NCI-H446 (cell line): ENCODE measurements around the gene S100A13.
"Not testable (repeated sequence)": the region's sequence is repeated elsewhere in the genome, so short reads cannot be mapped to it uniquely, and the experiment has no call there.

Experiments used
- DNase-seq, 2 experiments: peaks; one replicate each; lab custom pipeline; 2025; lab: John Stamatoyannopoulos, UW

Gene S100A13

DNA sequence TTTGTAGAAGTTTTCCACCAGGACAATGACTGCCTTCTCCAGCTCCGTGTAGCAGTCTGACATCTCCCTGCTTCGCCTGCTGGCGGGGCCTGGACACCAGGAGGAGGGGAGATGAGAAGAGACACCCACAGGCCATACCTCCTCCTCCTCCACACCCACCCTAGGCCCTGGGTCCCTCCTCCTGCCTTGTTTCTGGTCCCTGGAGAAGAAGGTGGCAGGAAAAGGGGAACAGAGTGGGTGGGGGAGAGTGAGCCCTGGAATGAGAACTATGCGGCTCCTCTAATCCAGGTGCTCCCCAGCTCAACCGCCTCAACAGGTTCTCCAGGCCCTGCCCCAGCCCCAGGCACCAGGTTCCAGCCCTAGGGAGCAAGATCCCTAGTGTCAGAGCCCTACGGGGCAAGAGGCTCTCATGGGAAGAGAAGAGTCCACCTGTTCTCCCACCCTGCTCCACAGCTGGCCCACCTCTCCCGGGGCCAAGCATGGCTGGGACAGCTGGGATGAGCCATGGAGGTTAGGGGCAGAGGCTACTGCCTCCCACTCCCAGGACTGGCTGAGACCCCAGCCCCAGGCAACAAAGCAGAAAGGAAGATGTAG is 19.1 kb downstream of the S100A13 start:
- no peak for DNase-seq

DNA sequence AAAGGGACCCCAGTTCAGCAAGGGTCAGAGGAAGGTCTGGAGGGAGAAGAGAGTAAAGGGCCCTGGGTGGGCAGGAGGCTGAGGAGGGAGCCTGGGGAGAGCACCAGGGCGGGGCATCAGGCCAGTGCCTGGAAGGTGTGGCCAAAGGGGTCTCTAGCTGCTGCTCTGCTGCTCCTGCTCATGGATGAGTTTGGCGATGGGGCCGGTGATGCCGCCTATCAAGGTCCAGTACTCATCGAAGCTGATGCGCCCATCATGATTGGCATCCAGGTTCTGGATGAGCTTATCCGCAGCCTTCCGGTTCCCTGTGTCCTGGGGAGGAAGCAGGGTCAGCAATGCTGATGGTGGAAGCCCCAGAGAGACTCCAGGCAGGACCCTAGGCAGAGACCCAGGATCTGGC is 19.9 kb downstream of the S100A13 start:
- DNase-seq: no peak

- DNase-seq: no peak
These were observed 21.1 kb downstream of the S100A13 start for GRCh38 chr1:153606194-153606593.

DNA sequence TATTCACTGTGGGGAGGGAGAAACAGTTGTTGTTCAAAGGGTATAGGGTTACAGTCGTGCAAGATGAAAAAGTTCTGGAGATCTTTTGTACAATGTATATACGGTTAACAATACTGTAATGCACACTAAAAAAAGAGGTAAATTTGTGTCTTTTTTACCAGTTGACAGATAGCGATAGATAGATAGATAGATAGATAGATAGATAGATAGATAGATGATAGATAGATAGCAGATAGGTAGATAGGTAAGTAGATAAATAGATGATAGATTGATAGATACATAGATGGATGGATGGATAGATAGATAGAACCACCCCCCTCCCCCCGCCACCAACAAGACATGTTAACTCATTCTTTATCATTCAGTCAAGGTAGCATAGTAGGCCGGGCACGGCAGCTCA is 24.6 kb downstream of the S100A13 start:
- no peak for DNase-seq

GRCh38 chr1:153599847-153600246 is 27.5 kb downstream of the S100A13 start:
- no peak for DNase-seq

GRCh38 chr1:153598309-153599172 is 28.8 kb downstream of the S100A13 start:
- DNase-seq: peak in 1 of 2 experiments; percentile 19

GRCh38 chr1:153597206-153597605 is 30.1 kb downstream of the S100A13 start:
- DNase-seq: no peak

GRCh38 chr1:153592748-153593147 is 34.6 kb downstream of the S100A13 start:
- DNase-seq: no peak

GRCh38 chr1:153588482-153588881 is 38.8 kb downstream of the S100A13 start:
- no peak for DNase-seq

DNA sequence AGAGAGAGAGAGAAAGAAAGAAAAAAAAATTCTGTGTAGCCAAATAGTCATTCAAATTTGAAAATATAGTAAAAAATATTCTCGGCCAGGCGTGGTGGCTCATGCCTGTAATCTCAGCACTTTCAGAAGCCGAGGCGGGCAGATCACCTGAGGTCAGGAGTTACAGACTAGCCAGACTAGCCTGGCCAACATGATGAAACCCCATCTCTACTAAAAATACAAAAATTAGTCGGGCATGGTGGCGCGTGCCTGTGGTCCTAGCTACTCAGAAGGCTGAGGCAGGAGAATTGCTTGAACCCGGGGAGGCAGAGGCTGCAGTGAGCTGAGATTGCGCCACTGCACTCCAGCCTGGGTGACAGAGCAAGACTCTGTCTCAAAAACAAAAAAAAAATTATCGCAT is 39.3 kb downstream of the S100A13 start:
- DNase-seq: not testable (repeated sequence)

- no peak for DNase-seq
These were observed 40.0 kb downstream of the S100A13 start for GRCh38 chr1:153587314-153587713.

DNA sequence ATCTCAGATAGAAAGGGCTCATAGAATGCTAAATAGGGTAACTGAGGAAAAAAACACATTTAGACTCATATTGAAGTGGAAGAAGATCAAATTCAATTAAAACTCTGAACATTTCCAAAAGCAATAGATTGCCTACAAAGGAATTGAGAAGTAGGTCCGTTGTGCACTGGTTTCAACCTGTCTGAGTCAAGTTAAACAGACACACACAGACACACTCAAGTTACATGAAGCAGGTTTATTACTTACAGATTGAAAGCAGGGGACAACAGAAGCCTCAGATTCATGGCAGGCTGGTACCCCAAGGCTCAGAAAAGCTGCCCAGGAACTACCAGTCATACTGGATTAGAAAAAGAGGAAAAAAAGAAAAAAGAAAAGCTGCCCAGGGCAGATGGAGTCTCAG is 41.0 kb downstream of the S100A13 start:
- DNase-seq: no peak

DNA sequence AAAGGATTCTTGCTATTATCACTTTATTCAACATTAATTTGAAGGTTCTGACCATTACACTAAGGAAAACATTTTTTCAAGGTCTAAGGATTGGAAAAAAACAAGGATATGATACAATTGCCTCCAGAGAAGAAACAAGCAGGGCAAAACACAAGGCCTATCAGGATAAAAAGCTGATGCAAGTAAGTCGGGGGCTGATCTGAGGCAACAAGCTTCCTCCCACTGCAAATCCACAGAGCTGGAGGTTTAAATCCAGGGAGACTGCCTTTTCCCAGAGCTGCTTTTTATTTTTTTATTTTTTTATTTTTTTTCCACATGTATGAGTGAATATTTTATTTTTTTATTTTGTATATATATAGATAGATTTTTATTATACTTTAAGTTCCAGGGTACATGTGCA is 42.3 kb downstream of the S100A13 start:
- no peak for DNase-seq

DNA sequence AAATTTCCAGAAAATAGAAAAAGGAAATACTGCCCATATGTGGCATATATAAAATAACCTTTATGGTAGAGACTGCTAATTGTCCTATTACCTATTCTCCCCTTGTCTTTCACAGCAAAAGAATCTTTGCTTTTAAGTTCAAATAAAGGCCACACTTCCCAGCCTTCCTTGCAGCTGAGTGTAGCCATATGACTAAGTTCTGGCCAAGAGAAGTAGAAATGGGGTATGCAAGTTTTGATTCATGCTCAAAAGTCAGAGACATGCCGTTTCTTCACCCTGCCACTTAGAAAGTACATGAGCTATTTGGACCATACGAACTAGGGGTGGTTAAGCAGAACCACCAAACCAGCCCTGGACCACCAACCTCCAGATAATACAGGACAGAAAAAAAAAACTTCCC is 43.3 kb downstream of the S100A13 start:
- no peak for DNase-seq

GRCh38 chr1:153583514-153583913 is 43.8 kb downstream of the S100A13 start:
- not testable (repeated sequence) for DNase-seq

GRCh38 chr1:153582836-153583235 is 44.5 kb downstream of the S100A13 start:
- DNase-seq: not testable (repeated sequence)

GRCh38 chr1:153578936-153579335 is 48.4 kb downstream of the S100A13 start:
- DNase-seq: no peak

DNA sequence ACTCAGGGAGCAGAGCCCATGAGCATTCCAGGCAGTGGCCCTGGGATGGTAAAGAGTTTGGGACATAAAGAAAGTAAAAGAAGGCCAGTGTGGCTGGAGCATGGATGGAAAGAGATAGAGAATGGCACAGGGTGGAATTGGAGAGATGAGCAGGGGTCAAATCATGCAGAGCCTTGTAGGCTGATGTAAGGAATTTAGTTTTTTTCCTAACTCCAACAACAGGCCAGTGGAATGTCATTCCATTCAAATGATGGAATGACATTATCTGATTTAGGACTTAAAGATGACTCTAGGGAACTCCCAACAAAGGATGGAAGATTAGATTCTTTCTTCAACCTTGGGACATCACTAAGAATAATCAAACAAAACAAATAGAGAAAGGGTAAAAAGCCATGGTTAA is 48.8 kb downstream of the S100A13 start:
- DNase-seq: no peak

DNA sequence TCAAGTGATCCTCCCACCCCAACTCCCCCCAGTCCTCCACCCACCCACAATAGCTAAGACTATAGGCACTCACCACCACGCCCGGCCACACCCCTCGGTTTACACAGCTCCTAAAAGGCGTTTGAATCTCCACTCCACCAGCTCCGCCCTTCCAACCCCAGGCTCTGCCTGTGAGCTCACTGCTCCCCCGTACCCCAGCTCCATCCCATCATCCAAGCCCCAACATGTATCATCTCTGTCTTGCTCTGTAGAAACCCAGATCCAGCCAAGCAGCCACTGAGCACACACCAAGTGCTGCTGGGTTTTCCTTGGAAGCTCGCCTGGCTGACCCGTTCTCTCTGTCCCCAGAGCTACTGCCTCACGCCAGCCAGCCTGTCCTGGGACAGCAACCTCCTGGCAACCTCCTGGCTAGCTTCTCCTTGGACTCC is 49.7 kb downstream of the S100A13 start:
- no peak for DNase-seq

GRCh38 chr1:153577138-153577537 is 50.2 kb downstream of the S100A13 start:
- DNase-seq: no peak

DNA sequence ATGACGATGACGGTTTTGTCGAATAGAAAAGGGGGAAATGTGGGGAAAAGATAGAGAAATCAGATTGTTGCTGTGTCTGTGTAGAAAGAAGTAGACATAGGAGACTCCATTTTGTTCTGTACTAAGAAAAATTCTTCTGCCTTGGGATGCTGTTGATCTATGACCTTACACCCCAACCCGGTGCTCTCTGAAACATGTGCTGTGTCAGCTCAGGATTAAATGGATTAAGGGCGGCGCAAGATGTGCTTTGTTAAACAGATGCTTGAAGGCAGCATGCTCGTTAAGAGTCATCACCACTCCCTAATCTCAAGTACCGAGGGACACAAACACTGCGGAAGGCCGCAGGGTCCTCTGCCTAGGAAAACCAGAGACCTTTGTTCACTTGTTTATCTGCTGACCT is 51.8 kb downstream of the S100A13 start:
- not testable (repeated sequence) for DNase-seq

DNA sequence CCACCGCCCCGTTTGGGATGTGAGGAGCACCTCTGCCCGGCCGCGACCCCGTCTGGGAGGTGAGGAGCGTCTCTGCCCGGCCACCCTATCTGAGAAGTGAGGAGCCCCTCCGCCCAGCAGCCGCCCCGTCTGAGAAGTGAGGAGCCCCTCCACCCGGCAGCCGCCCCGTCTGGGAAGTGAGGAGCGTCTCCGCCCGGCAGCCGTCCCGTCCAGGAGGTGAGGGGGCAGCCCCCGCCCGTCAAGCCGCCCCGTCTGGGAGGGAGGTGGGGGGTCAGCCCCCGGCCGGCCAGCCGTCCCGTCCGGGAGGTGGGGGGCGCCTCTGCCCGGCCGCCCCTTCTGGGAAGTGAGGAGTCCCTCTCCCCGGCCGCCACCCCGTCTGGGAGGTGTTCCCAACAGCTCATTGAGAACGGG is 52.2 kb downstream of the S100A13 start:
- not testable (repeated sequence) for DNase-seq

- DNase-seq: no peak
These were observed 54.0 kb downstream of the S100A13 start for GRCh38 chr1:153573351-153573750.
